Esophagus squamous epithelium (tissue), 4 donors: ENCODE results near the gene CD109.

Source experiments
- POLR2A ChIP-seq, 4 donors: fragments of 450-650 bp; IDR thresholded peaks; one replicate each; pipeline ENCODE4 v1.6.1; 2017; ENCODE audit warnings: antibody characterized with exemption in 4 of 4, mild to moderate bottlenecking in 4 of 4, moderate library complexity in 3 of 4
- TF ChIP-seq, protein P1 (sequence below), 6 experiments: fragments of 450-650 bp in 4 of 6; fragments of 200-600 bp in 2 of 6; sonication (generic) in 2 of 6; IDR thresholded peaks; one replicate each; pipeline ENCODE4 v1.5.1; 2016 to 2019; ENCODE audit warnings: antibody characterized with exemption in 6 of 6, mild to moderate bottlenecking in 4 of 6, moderate library complexity in 4 of 6

DNA sequence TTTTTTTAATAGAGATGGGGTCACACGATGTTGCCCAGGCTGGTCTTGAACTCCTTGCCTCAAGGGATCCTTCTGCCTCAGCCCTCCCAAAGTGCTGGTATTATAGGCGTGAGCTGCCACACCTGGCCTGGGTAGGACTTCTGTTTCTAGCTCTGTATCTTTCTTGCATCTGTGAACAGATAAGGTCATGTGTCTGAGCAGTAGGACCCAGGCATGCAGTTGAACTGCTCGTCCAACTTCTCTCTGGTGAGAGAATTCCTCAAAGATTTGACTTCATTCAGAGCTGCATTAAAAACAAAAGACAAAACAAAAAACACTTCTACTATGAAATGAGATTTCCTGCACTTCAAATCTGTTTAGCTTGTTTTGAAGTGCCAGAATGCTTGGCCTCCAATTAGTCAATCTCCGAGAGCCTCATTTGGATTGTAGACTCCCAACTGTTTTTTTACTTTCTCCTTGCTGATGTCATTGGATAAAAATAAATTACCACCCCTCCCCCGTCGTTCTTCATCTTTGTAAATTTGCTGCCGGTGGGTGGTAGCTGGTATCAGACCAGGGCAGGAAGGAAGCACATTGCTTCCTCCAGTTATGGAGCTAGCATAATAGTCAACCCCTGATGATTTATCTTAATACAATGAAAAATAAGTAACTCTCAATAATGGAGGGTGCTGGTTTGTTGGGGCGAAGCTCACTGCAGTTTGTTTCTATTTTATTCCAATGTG, 17.6 kb downstream of the CD109 start:
- TF ChIP-seq, protein P1, sequence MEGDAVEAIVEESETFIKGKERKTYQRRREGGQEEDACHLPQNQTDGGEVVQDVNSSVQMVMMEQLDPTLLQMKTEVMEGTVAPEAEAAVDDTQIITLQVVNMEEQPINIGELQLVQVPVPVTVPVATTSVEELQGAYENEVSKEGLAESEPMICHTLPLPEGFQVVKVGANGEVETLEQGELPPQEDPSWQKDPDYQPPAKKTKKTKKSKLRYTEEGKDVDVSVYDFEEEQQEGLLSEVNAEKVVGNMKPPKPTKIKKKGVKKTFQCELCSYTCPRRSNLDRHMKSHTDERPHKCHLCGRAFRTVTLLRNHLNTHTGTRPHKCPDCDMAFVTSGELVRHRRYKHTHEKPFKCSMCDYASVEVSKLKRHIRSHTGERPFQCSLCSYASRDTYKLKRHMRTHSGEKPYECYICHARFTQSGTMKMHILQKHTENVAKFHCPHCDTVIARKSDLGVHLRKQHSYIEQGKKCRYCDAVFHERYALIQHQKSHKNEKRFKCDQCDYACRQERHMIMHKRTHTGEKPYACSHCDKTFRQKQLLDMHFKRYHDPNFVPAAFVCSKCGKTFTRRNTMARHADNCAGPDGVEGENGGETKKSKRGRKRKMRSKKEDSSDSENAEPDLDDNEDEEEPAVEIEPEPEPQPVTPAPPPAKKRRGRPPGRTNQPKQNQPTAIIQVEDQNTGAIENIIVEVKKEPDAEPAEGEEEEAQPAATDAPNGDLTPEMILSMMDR (IDR thresholded peaks at IDR 0.05): no peak
- no peak for TF ChIP-seq POLR2A (IDR thresholded peaks at IDR 0.05)
